HG02571 (cell line): ENCODE results near the gene TAX1BP1.
"Not testable (repeated sequence)": the region's sequence is repeated elsewhere in the genome, so short reads cannot be mapped to it uniquely, and the experiment has no call there.

Source experiments
- ATAC-seq: cut with Tn5 transposase; IDR thresholded peaks from one replicate; pipeline ENCODE4 v1.9.1; 2021; ENCODE audit warnings: mild to moderate bottlenecking, moderate library complexity; ENCODE audit not compliant: unreplicated experiment

The TAX1BP1 gene

DNA sequence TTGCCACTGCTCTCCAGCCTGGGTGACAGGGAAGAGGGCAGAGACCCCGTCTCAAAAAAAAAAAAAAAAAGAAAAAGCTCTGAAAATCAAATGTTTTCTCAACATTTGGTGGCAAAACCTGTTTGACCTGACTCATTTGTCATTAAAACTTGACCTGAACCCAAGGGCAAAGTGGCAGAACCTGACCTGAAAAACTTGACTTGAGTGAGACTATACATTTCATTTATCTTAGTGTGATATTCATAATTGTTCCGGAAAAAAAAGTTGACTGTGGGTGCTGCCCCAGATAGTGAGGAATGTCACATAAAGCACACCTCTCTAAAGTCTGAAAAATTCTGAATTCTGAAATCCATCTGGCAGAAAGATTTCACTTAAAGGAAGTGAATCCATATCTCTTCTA lies 2.3 kb upstream of the TAX1BP1 start:
- no peak for ATAC-seq

DNA sequence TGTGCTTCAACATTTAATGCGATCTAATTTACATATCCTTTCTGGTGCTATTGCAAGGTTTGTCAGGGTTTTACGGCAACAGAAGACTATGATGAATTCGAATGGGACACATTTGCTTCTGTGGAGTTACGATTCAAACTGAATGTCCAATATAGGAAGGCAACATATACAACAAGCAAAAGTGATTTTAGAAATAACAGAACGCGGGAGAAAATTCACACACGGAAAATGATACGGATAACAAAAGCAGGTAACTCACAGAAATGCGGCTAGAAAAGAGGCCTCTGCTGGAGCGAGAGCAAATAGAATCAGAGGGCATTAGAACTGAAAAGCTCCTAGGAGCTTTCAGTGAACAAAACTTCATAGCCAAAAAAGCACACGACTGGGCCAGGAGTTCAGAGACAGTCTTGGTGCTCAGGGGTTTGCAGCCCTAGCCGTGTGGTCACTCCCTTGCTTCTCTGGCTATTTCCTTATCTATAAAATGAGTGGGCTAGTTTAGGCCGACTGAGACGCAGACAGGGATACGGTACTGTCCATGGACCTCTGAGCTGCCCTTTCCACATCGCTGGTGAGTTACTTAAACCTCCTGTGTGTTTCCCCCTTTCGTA lies 557 bp upstream of the TAX1BP1 start:
- peak; percentile 28 for ATAC-seq

DNA sequence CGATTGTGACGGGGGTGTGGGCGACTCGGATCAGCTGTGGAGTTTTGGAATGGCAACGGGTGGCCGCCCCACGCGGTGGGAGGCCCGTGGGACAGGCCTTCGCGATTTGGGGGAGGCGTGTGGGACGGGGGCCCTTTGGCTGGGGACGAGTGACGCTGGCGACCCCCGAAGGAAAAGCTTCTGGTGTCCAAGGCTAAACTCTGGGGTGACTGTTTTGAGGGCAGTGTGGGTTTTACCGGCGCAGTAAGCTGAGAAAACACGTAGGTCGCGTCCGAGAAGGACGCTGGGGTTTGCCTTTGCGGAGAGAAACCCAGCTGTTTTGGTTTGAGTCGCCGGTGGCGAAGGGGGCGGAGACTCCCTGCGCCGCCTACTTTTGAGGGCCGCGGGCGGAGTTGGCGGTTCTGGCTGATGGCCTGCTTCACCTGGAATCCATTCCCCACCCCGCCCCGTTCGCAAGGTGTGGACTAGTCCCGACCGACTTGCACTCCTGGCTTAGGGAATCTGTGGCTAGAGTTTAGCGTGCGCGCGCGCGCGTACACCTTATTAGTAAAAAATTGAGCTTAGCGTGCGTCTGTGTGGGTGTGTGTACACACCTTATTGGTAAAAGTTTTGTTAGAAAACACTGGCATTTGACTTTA lies 606 bp downstream of the TAX1BP1 start:
- peak; percentile 62 for ATAC-seq

DNA sequence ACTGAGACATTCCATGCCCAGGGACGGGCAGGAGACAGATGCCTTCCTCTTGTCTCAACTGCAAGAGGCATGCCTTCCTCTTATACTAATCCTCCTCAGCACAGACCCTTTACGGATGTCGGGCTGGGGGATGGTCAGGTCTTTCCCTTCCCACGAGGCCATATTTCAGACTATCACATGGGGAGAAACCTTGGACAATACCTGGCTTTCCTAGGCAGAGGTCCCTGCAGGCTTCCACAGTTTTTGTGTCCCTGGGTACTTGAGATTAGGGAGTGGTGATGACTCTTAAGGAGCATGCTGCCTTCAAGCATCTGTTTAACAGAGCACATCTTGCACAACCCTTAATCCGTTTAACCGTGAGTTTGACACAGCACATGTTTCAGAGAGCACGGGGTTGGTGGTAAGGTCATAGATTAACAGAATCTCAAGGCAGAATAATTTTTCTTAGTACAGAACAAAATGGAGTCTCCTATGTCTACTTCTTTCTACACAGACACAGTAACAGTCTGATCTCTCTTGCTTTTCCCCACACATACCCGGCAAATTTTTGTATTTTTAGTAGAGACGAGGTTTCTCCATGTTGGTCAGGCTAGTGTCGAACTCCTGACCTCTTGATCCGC lies 2.2 kb downstream of the TAX1BP1 start:
- not testable (repeated sequence) for ATAC-seq

DNA sequence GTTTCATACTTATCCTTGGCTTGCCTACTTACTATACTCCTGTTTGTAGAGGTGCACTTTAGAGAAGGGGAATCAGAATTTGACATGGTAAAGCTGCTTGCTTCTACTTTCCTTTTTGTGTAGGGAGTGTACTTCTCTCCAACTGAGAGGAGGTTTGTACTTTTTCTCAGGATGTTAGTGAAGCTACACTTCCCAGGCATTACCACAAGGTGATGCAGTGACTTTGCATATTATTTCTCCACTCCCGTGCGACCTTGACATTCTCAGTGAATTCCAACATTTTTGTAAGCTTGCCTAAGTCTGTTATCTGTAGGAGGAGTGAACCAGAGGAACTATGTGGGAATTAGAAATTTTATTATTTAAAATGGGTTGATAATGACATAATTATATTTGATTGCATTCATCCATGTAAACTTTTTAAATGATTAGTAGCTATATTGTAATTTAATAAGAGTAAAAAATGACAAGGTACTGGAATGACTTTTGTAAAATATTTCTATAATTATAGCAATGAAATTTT lies 5.2 kb downstream of the TAX1BP1 start:
- no peak for ATAC-seq

DNA sequence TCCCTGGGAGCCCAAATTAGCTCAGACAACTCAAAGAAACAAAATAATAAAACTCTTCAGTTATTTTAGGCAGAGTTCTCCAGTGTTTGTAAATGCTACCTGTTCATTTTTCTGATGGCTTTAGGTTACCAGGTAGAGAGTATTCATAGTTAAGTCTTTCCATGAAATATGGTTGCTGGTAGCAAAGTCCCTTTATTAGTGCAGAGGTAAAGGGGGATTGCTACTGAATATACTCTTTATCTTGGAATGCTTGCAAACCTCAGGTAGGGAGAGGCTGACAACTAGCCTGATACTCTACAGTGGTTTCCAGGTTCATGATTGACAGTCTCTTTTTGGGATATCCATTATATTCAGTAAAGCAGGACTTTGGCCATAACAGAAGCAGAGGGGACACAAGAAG lies 6.5 kb downstream of the TAX1BP1 start:
- no peak for ATAC-seq

DNA sequence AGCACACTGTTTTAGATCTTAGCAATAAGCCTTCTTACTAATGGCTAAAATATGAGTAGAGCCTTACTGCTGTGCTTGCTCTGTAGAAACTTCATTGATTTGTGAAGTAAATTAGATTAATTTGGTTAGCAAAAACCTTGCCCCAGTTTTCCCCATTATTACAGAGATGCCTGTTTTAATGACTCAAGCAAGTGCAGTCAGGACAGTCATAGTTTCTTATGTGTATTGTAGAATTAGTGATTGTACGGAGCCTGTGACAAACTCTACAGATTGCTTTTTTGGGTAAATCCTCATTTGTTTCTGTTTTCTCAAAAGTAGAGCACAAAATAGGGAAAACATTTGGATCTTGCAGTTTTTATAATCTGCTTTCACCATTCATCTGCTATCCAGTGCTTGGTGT lies 7.0 kb downstream of the TAX1BP1 start:
- ATAC-seq, result no peak

DNA sequence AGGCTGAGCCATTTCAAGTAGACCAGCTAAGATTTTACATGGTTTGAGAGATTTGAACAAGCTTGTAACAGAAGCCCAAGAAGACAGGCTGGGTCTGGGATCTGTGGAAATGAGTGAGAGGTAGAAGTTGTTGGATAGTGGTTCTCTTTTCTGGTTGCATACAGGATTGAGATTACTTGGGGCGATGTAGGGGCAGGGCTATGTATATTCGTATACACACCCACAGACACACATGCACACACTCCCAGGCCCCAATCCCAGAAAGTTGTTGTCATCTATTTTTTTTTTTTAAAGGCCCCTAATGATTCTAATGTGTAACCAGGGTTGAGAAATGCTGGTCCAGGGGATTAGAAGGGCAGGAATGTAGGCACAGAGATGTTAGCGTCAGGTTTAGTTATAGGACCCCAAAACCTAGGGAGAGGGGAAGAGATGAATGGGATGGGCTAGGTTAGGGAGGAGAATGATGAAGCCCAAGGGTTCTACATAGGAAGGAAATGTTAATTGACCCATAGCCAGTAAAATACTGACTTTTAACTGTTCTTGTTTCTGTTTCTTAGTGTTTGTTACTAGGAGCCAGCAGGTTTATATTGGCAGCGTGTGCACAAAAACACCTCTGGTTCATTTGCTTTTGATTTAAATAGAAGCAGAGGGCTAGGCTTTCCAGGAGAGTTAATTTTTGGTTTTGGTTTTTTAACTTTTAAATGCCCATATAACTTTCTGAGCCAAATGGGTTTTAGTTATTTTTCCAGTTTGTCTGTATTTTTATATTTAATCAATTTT lies 7.8 kb downstream of the TAX1BP1 start:
- no peak for ATAC-seq

DNA sequence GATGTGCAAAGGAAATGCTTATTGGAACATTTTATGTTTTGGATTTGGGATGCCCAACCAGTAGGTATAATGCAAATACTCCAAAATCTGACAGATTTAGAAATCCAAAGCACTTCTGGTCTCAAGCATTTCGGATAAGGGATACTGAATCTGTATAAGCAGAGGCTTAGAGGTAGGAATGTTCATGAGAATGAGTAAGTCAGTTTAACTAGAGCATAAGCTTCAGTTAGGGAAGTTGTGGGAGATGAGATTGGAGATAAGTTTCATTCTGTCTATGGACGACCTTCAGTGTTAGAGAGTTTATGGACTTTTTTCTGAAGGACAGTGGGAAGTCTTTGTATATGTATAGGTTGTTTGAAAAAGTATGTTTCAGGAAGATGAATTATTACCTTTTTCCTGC lies 10.4 kb downstream of the TAX1BP1 start:
- ATAC-seq, result no peak

DNA sequence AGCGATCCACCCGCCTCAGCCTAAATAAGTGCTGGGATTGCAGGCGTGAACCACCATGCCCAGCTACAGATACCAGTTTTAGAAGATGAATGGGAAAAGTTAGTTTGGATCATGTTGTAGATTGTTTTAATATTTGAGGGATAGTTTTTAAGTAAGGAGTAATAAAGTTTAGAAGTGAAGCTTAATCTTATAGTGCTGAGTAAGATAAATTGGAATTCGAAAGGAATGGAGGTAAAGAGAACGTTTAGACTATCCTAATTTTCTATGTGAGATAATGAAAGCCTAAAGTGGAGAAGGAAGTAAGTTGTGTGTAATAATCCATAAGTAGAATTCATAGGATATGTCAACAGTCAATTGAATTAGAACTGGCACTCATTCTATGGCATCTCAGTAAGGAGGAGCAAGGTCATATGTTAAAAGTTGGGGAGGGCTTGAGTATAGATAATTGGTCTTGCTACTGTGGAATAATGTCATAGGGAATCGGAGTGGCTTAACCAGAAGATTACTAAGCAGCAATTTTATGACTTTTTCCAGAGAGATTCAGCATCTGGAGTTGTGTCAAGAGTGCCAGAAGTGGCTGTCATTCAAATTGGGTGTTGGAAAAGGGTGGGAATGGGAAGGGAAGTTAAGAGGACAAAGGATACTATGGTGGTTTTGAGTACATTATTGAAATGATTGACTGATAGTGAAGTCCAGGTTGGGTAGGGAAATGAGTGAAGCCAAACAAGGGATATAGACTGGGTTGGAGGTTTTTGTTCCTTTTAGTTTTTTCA lies 12.1 kb downstream of the TAX1BP1 start:
- ATAC-seq, result no peak

DNA sequence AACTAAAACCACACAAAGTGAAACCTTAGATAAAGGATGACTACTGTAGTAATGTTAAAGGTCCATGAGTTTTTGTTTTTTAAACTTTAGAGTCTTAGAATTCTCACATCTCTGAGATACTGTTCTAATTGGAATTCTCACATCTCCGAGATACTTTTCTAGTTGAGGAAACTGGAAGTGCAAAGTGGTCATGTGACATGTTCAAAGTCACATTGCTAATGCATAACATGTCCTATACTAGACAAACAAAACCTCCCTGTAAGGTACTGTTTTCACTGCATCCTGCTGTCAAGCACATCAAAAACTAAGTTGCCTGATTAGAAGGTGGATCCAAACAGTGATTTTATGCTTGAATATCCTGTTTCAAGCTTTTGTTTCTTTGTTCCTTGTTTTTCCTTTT lies 13.9 kb downstream of the TAX1BP1 start:
- no peak for ATAC-seq

DNA sequence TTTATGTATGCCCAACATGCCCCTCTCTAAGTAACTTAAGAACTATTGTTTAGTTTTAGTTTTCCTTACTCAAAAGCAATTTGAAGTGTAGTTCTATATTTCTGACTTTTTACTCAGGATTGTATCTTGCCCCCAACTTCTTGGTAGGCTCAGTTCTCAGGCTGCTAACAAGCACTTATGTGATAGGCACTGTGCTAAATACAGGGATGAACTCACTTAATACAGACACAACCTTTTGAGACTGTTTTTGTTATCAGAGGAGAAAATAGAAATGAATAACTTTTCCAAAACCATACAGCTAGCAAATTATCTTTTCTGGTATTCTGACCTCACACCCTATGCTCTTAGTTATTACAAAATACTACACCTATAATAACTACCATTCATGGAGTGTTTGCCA lies 16.3 kb downstream of the TAX1BP1 start:
- no peak for ATAC-seq

DNA sequence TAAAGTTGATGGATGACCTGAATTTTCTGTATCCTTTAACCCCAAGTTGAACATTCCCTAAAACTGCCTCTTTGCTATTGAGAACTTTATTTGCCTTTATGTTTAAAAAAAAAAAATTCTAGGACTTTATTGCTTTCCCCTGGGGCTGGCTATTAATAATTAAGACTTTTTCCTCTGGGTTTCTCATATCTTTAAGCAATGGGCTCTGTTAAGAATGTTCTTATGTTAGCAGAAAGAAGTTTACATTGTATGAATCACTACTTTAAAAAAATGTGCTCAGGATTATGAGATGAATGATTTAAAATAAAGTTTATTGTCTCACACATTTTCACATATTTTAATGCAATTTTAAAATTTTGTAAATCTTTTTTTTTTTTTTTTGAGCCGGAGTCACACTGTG lies 19.5 kb downstream of the TAX1BP1 start:
- no peak for ATAC-seq

DNA sequence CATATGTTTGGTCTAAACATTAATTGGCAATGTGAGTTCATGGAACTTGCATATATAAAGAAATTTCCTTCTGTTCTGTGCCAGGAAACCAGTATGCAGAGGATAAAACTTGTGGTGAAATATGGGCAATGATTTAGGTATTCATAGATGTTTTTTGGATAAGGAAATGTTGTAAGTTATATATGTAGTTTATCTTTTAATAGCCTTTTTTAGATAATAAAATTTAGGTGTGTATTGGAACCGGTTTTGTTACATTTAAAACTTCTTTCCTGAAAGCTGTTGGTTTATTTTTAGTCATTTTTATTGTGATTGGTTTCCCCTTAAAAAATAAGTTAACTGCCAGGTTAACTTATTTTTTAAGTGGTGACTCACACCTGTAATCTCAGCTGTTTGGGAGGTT lies 22.1 kb downstream of the TAX1BP1 start:
- ATAC-seq, result no peak

DNA sequence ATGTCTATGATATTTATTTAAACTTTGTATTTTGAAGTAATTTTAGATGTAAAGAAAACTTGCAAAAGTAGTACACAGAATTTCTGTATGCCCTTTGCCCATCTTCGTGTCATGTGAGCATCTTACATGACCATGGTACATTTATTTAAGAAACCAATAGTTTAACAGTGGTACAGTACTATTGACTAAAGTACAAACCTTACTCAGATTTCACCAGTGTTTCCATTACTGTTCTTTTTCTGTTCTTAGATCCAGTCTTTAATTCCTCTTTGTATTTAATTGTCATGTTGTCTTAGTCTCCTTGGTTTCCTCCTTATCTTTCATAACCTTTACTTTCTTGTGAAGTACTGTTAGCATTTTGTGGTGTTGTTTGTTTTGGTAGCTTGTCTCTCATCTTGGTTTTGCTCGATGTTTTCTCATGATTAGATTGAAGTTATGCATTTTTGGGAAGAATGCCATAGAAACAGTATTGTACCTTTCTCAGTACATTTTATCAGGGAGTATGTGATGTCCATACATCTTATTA lies 24.1 kb downstream of the TAX1BP1 start:
- ATAC-seq, result no peak

DNA sequence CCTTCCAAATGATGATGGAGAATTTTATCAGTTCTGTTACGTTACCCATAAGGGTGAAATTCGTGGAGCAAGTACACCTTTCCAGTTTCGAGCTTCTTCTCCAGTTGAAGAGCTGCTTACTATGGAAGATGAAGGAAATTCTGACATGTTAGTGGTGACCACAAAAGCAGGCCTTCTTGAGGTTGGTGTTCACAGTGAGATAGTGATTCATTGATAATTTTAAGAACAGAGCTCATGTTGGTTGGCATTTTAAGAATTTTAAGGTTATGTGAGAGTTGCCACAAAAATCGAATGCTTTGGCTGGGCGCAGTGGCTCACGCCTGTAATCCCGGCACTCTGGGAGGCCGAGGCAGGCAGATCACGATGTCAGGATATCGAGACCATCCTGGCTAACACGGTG lies 25.9 kb downstream of the TAX1BP1 start:
- no peak for ATAC-seq

DNA sequence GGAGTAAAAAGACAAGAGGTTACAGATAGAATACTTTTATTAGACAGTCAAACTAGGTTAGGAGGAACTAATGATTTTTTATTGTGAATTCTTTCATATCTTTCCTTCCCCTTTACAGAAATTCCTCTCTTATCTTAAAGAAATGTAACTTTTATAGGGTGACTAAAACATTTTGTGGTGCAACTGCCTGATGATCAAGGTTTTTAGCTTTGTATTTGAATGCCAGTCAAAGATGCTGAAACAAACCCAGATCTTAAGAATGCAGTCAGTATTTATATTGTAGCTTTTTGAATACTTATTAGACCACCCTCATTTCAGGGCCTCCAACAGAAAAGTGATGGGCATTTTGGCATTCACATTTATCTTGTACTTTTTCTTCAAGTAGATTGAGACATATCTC lies 27.4 kb downstream of the TAX1BP1 start:
- no peak for ATAC-seq

DNA sequence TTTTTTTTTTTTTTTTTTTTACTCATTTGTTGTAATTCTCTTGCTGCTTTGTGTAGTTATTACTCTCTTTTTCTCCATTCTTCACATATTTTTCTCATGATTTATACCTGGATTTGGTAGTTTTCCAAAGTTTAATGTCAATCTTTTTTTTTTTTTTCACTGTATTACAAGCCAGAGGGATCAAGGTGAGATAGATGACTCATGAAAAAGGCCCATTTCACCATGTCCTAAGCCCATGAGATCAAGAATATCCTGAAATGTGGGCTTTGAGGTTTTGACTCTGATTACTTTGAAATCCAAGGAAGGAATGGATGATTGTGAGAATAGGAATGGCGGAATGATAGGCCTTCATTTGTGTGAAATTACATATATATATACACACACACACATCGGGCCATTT lies 31.1 kb downstream of the TAX1BP1 start:
- no peak for ATAC-seq

DNA sequence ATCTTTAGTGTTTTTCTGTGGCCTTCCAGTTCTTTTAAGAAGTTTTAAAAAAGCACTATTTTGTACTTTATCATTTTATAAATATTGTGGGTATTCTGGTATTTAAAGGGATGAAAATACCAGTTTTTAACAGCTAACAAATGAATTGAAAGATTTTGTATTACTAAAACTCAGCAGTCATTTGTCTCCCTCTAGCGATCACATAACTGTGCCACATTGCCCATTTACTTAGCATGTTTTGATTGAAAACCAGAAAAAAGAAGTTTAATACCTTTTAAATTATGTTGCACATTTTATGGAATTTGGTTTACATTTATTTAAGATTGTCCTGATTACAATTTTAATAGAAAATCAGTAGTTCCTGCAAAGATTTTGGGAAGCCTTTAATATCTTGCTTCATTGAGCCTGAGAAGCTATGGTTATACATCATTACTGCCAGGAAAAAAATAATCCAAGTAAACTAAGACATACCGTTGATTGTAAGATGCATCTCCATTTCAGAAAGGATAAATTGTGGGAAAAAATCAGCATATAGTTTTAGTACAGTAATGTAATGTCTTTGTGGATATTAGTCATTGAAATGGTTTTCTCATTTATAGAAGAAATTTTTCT lies 34.9 kb downstream of the TAX1BP1 start:
- no peak for ATAC-seq

DNA sequence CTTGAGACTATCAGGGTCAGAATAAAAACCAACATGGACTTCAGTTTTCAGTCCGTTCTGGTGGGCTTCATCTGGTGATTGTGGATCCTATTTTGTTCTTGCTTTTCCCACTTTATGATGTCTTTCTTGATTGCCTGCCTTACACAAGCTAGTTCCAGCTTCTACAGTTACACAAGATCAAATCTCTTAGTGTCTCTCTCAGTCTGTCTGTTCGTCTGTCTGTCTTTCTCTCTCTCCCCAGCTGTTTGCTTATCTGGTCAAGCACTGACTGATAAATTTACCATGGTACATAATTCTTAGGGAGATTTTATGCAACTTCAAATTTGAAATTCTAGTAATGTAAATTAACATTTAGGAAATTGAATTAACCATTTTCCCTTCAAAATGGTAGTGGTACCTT lies 35.8 kb downstream of the TAX1BP1 start:
- ATAC-seq, result no peak
